NCI-H146 treated with DMSO at 0.1 percent for 48 hours (cell line): ENCODE data around the gene GUCY1A2.

Source experiments
- DNase-seq: peaks from one replicate; lab custom pipeline; 2025; ENCODE audit not compliant: unreplicated experiment; lab: John Stamatoyannopoulos, UW

GUCY1A2 gene

DNA sequence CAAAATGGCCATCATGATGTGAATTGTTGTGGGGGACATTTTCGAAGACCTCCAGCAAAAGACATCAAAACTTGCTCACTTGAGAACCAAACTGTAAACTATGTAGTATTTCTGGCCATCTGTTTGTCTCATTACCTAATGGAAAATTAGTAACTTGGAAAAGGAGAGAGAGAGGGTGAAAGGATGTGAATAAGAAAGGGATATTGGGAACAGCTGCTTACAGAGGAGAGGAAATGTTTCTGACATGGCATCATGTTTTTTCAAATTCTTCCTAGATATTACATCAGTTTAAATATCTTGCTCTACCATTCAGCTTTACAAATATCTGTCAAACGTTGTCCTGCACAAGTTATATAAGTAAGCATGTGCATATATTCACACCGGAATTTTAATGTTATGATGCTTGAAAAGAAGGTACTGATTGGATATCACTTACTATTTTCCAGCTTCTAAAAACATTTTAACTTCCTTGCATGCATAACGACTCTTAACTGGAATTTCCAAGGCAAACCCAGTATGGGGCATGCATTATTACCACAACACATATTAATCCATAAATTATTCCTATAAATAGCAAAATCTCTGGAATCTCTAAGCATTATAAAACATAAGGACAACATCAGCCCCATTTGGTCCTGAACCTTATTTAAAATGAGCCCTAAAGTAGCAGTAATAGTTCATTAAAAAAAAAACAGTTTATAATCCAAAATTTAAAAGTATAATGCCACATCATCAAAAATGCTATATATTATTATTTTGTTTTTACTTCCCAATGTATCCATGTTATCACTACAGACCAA is 20.0 kb downstream of the GUCY1A2 start:
- DNase-seq: no peak

DNA sequence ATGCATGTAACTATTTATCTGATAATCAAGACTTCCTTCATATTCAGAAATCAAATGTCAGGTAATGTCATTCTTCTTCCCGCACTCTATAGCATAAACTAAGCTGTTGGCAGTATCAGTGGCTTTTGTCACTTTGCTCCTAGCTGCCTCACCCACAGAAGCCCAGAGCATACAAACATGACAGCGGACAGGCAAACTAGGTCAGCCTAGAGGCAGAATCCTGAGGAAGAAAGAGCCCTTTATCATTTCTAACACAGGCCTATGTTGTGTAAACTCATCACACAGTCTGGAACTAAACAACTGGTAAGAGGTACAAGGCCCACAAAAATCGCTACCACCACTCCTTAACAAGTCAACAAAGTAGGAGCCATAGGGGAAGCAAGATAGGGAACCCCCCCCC is 21.0 kb downstream of the GUCY1A2 start:
- no peak for DNase-seq

DNA sequence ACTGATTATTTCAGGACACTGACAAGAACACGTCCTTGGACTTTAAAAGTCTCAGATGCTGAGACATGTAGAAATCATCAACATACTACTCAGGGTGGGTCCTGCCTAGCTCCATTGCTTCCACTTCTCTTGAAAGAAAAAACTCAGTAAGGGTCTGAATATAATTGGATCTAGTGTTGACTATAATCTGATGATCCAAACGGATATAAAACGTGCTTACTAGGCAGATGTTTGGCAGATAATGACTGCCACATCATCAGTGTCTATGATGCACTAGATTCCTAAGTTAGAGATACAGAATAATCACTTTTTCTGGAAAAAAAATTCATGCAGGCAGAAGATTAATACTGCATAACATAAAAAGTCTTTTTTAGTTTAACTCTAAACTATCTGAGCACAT is 21.6 kb downstream of the GUCY1A2 start:
- DNase-seq: no peak

DNA sequence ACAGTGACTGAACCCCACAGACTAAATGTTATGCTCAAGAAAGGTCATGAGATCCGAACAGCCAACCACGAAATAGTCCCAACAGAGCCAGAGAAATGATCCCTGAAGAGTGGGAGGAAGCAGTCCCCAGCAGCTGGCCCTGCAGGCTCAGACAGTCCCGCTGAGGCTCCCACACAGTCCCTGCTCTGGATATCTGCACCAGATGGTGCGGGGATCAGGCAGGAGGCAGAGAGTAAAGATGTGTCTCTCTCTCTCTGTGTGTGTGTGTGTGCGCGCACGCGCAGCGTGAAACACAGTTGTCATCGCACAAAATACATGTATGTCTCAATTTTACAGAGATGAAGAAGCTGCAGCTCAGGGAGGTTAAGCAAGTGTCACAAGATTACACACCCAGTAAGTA is 27.9 kb downstream of the GUCY1A2 start:
- no peak for DNase-seq

DNA sequence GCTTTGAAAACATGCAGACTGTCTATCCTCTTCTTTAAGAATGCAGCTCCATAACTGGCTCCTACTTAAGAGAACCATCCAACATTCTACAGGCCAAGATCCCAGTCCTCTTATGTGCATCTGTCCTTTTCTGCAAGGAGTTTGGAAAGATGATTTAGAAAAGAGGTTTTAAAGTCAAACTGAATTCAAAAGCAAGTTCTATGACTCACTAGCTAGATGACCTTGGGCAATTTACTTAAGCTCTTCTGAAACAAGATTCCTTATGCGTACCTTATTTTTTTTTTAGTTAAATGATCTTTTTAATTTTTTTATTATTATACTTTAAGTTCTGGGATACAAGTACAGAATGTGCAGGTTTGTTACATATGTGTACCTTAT is 29.2 kb downstream of the GUCY1A2 start:
- DNase-seq: no peak

DNA sequence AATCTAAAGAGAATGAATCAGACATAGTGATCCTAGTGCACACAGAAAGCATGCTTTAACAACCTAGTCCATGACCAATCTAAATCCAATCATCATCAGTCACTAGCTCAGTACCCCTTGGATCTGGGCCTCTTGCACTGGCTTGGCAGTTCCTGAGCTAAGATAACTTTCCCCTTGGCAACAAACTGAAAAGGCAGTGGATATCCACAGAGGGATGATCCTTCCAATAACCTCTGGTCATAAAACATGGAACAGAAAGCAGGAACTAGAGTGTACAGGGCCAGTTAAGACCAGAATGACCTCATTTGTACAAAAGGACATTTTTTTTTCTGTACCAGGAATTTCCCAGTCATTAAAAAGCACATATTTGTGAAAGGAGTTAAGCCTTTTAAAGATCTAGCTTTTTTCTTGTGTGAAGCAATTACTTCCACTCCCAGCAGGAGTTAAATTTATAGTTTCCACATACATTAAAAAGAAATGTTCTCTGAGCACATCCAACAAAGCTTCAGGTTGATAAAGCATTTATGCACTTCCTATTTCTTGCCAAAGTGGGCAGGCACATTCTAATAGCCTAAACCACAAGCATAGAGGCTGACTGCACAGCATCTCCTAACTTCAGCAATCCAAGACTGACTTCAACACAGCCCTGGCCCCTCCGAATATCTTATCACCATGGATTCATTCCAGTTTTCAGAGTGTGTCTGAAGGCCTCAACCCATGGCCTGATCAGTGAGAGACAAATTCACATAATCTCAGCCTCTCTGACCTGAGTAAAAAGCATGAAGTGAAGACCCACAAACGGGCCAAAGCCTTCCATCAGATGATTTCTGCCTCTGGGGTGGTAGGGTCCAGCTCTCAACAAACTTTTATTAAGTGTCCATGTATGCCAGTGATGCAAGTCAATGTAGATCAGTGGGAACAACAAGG is 29.9 kb downstream of the GUCY1A2 start:
- no peak for DNase-seq

DNA sequence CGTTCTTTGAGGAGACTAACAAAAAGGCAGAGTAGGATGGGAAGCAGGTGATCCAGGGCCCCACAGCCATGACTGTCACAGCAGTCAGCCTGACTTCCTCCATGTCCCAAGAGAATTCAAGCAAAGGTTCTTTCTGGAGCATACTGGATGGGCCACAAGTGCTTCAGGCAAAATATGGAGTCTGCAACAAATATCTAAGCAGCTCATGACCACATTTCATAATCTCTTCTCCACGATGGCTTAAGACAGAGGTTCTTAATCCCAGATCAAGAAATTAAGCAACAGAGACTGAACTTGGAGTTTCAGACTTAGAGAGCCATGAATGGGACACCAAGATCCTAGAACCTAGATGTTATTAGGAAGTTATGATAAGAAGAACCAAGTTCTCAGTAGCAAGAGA is 31.6 kb downstream of the GUCY1A2 start:
- no peak for DNase-seq

DNA sequence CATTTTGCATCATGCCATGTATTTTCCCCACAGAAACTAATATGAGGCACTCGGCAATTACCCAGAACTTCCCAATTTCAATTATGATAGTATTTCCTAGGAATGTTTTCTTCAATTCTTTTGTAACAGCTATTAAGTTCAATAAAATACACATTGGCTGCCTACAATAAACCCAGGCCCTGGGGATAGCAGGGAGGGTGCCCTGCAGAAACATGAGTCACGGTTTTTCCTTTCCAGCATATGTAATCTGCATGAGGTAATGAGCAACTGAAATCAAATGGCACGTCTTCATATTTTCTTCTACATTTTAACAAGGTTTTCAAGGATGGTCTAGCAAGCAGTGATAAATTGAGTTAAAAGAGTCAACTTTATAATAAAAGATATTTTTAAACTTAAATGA is 32.0 kb downstream of the GUCY1A2 start:
- no peak for DNase-seq

DNA sequence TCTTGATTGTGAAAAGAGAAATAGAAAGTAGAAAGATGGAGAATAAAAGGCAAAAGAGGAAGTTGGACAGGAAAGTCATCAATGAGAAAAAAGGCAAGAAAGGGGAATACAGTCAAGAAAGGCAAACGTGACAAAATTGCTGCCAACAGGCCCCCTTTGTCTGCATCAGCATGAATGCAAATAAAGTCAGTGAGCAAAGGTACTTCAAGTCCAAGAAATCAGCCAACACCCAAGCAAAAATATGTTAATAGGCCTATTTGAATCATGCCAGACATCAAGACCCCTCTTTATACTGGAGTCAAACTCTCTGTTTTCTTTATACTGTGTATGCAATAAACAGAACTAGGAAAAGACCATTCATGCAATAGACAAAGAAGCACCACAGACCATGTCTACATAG is 34.3 kb downstream of the GUCY1A2 start:
- no peak for DNase-seq

DNA sequence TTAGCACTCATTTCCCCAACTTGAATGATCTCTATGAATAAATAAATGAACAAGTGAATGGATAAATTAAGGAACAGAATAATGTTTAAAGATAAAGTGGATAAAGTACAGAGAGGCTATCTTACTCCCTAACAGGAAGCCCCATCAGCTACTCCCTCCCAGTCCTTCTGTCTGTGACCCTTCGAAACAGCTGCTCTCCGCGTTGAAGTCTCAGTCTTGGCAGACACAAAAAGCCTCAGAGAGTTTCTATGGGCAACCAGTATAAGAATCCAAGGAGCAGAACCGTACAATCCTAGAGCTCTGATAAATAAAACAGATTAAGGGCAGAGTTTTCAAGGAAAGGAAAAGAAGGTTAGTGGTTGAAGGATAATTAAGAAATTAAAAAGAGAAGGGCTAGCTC is 35.0 kb downstream of the GUCY1A2 start:
- no peak for DNase-seq

DNA sequence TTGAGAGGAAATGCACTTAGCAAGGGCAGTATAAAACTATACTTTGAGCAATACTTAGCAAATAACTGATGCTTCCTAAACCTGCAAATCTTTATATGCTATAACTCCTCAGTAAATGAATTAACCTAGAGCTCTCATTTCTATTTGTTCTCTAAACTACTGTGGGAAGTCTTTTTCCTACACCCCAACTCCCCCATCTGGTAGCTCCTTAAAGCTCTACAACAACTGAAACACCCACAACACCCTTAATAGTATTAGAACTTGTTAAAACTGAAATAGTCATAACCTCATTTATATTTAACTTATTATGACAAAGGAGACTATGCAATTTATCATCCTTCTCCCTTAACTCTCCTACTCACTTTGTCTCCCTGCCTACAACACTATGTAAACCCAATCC is 43.4 kb downstream of the GUCY1A2 start:
- DNase-seq: no peak

DNA sequence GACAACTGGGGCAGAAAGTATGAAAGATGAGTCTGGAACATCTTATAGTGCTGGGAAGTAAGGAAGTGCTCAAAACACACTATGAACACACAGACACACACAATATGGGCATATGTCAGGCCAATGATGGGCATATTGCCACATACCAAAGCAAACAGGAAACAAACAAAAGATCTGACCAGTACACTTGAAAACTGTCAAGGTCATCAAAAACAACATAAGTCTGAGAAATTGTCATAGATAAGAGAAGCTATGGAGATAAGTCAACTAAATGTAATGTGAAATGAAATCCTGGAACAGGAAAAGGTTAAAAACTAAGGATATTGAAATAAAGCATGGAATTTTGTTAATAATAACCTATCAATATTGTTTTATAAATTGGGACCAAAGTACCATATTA is 46.4 kb downstream of the GUCY1A2 start:
- DNase-seq: no peak

DNA sequence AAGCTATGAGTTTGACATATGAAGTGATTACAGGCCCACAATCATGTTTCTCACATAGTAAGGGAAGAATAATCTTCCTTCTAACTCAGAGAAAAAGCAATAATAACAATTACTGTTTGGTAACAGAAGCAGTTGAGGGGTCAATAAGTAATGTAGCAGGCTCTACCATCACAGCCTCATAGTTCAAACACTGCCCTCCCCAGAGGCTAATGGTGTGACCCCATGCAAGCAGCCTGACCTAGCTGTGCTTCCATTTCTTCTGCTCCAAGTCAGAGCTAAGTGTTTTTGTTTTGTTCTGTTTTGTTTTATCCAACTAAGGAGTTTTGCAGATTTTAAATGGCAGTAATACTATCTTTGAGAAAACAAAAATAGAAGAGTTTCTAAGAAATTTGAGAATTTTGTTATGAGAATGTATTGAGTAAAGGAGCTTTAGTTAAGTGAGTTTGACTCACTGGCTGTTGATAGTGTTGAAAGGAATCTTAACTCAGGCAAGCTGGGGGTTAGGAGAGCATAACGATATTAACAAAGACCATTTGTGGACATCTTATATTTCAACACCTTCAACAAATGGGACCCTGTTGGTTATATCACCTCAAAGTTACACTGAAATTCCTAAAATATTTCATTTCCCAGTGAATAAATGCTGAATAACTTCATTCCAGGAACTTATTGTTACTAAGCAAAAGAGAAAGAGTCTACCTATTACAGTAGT is 48.5 kb downstream of the GUCY1A2 start:
- DNase-seq: no peak

DNA sequence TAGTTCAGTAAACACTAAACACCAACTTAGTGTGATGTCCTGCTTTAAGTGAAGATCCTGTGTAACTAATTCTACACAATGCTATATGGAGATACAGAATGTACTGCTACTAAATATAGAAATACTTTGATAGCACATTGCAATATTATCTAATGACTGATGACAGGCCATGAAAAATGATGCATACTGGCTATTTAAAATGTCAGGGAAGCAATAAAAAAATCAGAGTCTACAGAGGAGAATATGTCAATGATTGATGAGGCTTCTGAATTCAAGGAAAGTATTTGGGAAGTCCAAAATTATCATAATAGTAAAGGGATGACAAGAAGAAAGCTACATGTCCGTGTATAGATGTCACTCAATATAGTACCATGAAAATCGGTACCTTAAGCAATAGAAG is 55.3 kb downstream of the GUCY1A2 start:
- no peak for DNase-seq

DNA sequence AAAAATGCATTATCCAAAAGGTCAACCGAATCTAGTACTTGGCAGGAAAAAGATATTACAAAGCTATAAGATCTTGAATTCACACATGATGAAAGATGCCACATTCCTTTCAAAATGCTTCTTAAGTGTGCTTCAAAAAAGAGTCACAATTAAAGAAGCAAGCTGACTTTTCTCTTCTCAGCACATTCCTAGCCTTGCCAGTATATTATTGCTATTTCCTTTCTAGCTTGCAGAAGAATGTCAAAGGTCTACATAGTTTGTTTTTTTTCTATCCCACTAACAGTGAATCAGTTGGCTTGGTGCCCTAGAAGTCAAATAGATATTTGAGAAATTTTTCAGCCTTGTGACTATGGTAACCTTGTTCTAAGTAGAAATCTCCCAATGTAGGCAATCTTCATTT is 56.8 kb downstream of the GUCY1A2 start:
- no peak for DNase-seq

DNA sequence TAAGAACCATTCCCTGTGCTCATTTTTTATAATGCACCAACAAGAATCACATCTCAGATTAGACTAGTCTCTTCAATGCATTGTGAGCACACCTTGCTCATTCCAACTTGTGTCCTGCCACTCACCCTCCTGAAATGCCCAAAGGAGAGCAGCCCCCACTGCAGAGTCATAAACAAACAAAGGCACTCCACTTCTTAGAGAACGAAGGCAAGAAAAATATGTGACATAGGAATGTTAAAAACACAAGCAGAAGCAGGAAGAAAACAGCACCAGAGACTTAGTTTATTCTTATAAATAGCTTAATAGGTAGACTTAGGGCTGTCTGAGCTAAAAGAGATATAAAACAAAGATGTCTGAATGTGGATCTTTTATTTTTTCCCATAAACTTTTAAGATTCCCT is 57.2 kb downstream of the GUCY1A2 start:
- no peak for DNase-seq

DNA sequence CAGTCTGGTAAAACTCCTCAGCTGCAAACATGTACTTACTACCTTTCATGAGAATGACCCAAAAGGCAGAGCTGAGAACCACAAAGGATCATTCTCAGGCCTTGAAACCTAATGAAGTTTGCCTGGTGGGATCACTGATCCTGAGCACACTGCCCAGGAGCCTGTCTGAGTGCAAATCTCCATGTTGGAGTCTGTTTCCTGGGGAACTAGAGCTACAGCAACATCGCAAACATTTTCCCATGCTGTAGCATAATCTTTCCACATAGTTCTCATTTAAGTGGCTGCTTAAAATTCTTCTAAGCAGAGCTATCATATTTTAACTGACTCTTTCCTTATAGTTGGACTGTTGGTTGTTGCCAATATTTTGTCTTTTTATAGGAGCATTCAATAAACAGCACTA is 58.5 kb downstream of the GUCY1A2 start:
- DNase-seq: no peak

DNA sequence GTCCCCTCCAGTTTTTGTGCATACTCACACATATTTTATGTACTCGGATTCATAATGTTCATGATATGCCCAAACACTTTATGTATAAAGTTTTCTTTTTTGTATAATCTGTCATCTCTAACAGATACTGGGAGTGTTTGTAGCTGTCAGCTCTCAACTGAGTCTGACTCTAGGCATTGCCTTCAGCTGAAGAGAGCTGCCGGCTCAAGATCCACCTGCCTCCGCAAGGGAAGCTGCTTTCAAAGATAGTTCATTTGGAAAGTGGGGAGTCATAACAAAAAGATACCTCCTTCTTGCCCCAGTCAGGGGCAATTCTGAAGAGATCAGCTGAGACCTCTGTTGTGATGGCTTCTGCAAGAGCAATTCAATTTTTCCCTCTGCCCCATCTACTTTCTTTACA is 58.9 kb downstream of the GUCY1A2 start:
- no peak for DNase-seq

DNA sequence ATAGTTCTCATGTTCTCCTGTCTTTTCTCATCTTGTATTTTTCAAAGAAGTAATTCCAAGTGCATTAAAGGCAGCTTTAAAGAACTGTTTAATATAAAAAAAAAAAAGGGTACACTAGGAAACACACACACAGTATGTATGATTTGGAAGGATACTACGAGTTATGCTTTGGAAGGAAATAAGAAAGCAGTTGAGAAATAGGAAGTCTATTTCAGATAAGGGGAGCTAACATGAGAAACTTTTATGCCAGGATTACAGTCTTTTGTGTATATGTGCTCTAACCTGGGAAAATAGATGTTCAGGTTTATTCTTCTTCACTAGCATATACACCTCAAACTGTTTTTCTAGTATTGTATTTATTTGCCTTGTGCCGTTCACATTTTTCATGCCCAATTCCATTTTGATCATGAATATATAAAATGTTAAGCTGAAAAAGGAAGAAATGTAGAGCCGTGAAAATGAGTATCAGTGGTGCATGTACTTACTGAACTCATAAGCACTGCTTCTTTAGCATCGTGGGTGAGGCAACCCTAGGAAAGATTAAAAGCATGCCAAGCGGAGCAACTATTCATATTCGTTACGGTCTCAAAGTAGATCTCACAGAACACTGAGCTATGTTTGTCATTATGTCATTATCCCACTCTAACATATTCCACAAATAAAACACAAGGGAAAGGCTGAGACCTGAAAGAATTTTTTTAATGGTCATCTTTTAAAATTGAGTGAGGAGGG is 59.6 kb downstream of the GUCY1A2 start:
- DNase-seq: no peak

DNA sequence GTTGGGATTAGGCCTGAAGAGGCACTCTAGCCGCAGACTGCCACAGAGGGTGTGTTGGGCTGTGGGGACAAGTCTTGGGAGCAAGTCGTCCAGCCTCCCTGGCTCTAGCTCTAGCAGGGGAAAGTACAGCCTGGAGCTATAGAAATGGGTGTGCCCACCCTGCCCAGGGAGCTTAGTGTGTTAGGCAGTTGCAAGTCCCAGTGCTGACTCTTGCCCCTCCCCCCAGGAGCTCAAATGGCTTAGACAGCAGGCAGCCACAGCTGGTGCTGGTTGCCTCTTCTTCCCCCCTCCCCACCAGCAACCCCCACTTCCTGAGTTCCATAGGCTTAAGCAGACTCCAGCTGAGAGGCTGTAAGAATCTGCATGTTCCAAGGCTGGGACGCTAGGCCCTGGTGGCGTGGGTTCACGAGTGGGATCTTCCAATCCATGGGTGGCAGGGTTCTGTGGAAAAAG is 61.2 kb downstream of the GUCY1A2 start:
- DNase-seq: no peak

DNA sequence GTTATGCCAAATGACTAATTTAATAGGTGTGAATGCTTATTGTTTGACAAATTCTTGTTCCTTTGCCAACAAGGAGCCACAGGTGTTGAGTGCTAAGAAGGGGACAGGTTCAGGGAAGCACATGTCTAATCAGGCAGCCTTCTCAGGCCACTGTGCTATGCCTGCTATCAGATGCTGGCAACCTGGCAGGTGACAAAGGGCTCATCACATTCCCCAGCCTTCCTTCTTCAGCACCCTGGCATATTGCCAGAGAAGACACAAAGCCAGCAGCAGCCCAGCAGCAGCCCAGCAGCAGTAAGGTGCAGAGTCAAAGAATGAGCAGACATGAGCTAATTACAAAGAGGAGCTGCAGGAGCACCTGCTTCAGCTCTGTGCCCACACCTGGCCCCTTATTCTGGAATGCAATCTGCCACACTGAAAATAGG is 68.2 kb downstream of the GUCY1A2 start:
- DNase-seq: peak; percentile 22
